IPS-NIHi7 (cell line): Measurements from ENCODE around the gene SMARCA4.

Experiments
- DNase-seq: peaks from one replicate; pipeline ENCODE4 v3.0.0; 2012; ENCODE audit warnings: mixed read lengths; ENCODE audit errors: extremely low spot score

SMARCA4 gene

DNA sequence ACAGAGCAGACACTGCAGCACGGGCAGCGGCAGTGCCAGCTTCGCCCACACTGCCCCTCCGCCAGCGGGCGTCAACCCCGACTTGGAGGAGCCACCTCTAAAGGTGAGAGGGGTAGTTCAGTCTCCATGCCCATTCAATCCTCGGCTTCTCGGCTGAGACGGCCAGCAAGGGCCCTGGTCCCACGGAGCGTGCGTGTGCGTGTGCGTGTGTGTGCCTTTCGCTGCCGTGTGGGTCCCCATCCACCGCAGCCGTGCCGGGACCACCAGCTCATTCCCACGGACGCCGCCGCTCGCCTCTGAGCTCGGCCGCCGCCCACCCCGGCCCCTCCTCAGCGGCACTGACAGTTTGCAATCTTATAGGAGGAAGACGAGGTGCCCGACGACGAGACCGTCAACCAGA is 72.9 kb downstream of the SMARCA4 start:
- no peak for DNase-seq

GRCh38 chr19:11034449-11035213 is 73.8 kb downstream of the SMARCA4 start:
- no peak for DNase-seq

GRCh38 chr19:11035441-11036377 is 74.9 kb downstream of the SMARCA4 start:
- peak; percentile 99 for DNase-seq

DNA sequence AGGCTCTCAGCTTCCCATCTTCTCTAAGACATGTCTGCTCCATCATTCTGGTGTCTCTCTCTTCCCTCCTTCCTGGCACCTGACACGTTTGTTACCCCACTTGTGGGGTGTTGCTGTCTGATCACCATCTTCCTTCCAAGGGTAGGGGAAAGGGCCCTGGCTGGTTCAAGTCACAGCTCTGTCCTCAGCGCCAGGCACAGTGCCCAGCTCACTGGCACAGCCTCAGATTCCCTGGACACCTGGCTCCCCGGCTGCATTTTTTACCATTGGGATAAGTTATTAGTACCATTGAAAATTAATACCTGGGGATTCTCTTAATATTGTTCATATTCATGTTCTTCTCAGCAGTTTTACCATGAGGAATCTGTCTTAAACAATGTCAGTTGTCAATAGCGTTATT is 77.7 kb downstream of the SMARCA4 start:
- no peak for DNase-seq

DNA sequence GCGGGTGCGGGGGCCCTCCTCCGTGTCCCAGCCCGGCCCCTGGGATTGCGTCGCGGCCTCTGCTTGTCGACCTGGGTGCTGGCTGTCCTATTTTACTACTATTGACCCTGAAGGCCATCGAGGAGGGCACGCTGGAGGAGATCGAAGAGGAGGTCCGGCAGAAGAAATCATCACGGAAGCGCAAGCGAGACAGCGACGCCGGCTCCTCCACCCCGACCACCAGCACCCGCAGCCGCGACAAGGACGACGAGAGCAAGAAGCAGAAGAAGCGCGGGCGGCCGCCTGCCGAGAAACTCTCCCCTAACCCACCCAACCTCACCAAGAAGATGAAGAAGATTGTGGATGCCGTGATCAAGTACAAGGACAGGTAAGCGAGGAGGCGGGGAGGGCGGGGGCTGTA is 80.4 kb downstream of the SMARCA4 start:
- no peak for DNase-seq

- DNase-seq = no peak
Measured at GRCh38 chr19:11041966-11042627, 81.3 kb downstream of the SMARCA4 start.

GRCh38 chr19:11044431-11044830 is 83.6 kb downstream of the SMARCA4 start:
- DNase-seq = no peak

GRCh38 chr19:11045536-11045935 is 84.7 kb downstream of the SMARCA4 start:
- no peak for DNase-seq

- no peak for DNase-seq
Measured at GRCh38 chr19:11046605-11047354, 86.0 kb downstream of the SMARCA4 start.

DNA sequence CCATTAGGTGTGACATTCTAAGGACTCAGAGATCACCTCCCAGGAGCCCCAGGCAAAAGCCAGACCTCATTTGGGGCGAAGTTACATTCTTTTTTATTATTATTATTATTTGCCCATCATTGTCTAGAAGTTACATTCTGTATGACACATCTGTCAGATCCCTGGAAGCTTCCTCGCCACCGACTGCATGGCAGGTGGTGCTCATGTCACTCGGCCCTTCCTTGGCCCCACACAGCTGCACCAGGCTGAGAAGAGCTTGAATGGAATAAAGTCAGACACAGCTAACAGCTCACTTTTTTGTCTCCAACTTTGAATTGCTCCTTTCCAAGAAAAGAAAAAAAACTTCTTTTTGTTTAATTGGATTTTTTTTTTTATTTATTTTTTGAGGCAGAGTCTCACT is 87.0 kb downstream of the SMARCA4 start:
- no peak for DNase-seq

- no peak for DNase-seq
Measured at GRCh38 chr19:11050323-11051114, 89.7 kb downstream of the SMARCA4 start.

DNA sequence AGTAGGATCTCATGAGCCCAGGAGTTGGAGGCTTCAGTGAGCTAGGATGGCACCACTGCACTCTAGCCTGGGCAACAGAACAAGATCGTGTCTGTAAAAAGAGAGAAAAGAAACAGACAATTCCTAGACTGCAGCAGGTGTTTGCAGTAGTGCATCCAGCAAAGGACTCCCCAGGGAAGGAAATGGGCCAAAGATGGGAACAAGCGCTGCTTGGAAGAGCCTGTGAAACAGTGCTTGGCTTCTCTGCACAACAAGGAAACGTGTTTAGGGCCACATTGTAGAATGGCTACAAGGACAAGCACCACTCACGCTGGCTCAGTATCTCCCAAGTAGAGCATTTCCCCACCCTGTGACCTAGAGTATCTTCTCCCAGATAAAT is 93.0 kb downstream of the SMARCA4 start:
- no peak for DNase-seq

GRCh38 chr19:11054200-11054599 is 93.4 kb downstream of the SMARCA4 start:
- DNase-seq = no peak

- DNase-seq = no peak
Measured at GRCh38 chr19:11054628-11055027, 93.8 kb downstream of the SMARCA4 start.

- no peak for DNase-seq
Measured at GRCh38 chr19:11058246-11059030, 97.6 kb downstream of the SMARCA4 start.

DNA sequence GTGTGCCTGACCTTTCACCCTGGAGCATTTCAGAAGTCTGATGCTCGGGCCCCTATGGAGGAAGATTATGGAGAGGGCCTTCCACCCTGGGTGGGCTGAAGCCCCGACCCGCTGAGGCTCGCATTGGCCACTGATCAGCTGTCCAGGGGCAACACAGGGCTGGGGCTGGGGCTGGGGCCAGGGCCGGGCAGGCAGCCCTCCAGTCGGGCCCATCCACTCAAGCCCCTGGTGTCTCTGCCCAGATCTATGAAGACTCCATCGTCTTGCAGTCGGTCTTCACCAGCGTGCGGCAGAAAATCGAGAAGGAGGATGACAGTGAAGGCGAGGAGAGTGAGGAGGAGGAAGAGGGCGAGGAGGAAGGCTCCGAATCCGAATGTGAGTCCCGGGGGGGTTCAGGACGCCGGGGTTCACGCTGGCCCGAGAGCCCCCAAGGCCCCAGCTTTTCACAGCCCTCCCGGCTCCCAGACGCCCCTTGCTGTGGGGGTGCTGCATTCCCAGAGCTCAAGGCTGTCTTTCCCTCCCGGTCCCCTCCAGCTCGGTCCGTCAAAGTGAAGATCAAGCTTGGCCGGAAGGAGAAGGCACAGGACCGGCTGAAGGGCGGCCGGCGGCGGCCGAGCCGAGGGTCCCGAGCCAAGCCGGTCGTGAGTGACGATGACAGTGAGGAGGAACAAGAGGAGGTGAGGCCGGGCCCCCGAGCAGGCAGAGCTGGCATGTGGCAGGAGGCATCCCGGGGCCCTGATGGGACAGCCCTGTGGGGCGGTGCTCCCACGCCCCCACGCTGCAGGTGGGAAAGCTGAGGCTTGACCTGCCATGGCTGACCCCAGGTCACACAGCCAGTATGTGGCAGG is 98.9 kb downstream of the SMARCA4 start:
- DNase-seq = no peak

- DNase-seq = no peak
Measured at GRCh38 chr19:11061952-11062351, 101.1 kb downstream of the SMARCA4 start.

DNA sequence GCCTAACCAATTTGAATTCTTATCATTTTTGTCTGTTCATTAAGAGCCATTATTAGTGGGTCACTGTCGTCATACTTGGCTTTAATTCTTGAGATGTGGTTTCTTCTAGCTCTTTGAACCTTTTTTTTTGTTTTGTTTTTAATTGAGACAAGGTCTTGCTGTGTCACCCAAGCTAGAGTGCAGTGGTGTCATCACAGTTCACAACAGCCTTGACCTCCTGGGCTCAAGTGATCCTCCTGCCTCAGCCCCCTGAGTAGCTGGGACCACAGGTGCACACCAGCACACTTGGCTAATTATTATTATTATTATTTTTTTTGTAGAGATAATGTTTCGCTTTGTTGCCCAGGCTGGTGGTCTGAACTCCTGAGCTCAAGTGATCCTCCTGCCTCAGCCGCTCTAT is 102.6 kb downstream of the SMARCA4 start:
- DNase-seq = no peak

DNA sequence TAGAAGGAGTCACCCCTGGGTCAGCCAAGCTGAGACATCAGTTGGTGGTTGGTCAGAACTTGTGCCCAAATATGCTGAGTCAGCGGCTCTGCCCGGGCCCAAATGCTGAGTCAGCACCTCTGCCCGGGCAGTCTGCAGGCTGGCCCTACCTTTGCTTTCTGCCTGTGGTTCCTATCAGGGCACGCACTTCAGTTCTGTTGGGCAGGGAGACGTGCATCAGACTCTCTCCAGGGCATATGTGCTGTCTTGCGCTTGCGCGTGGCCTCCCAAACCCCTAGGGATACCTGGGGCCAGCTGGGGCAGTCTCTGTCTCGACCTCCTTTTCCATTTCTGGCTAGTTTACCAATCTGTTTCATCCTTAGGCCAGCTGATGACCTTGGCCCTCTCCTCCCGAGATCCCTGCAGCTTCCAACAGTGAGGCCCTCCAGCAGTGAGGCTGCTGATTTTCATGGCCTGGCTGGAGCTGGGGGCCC is 104.0 kb downstream of the SMARCA4 start:
- DNase-seq = no peak
